ENCODE results near the gene ZNF681.
"Not testable (repeated sequence)": the region's sequence is repeated elsewhere in the genome, so short reads cannot be mapped to it uniquely, and the experiment has no call there.

ZNF681 gene

DNA sequence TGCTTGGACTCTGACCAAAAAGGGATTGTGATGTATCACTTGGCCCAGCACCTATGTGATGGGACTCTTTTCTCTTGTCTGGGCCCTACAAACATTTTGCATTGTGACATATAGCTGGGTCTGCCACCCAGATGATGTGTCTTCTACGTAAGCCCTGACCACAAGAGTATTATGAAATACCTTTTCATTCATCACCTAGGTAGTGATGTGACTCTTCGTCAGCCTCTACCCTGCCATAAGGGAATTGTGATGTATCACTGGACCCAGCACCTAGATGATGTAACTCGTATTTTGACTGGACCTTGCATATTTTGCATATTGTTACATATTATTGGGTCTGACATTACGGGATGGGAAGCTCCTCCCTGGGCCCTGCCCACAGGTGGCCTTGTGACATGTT, 29.7 kb upstream of the ZNF681 start:
- Histone ChIP-seq H3K9ac (ENCODE audit: low read length) (no peak overlapping the region), H3K27ac (ENCODE audit: low read depth, low read length) (no peak overlapping the region), H3K36me3 (ENCODE audit: insufficient read depth, low read length) (no peaks in the 10 kb centered on the region), H3K4me3 (ENCODE audit: low read depth in 1 of 2, low read length in 2 of 2) (no peak overlapping the region), H3K27me3 (ENCODE audit: control insufficient read depth in 1 of 2, insufficient read depth in 2 of 2, low read length in 2 of 2) (no peaks in the 10 kb centered on the region), H3K9me3 (ENCODE audit: low read length) (no peaks in the 10 kb centered on the region), H3K4me1 (ENCODE audit: insufficient read depth, low read length) (no peaks in the 10 kb centered on the region)

DNA sequence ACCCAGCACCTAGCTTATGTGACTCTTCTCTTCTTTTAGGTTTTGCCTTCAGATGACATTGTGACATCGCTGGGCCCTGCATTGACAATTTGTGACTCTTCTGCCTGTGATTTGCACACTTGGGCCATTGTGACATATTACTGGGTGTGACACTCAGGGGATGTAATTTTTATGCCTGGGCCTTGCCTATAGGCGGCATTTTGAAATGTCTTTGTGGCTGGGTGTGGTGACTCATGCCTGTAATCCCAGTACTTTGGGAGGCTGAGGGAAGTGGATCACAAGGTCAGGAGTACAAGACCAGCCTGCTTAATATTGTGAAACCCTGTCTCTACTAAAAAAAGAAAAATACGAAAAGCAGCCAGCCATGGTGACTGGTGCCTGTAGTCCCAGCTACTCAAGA, 28.4 kb upstream of the ZNF681 start:
- Histone ChIP-seq H3K36me3 (ENCODE audit: insufficient read depth, low read length) (no peaks in the 10 kb centered on the region), H3K9me3 (ENCODE audit: low read length) (no peaks in the 10 kb centered on the region), H3K27me3 (ENCODE audit: control insufficient read depth in 1 of 2, insufficient read depth in 2 of 2, low read length in 2 of 2) (no peaks in the 10 kb centered on the region), H3K9ac (ENCODE audit: low read length) (no peak overlapping the region), H3K4me3 (ENCODE audit: low read depth in 1 of 2, low read length in 2 of 2) (no peak overlapping the region), H3K27ac (ENCODE audit: low read depth, low read length) (no peak overlapping the region), H3K4me1 (ENCODE audit: insufficient read depth, low read length) (no peaks in the 10 kb centered on the region)

DNA sequence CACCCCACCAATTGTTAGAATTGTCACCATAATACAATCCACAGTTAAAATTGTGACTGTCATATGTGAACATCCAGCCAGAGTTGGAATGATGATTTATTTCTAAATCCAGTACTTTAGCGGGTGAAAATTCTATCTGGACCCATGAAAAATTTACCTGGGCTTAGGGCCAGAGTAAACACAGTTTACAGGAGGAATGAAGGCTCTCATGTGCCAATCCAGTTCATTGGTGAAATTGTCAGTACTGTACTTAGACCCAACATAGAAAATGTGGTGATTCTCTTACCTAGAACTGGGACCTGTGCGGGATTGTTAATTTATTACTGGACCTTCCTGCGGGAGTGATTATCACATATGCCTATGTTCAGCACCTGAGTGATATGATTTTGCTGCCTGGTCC, 27.3 kb upstream of the ZNF681 start:
- H3K36me3 ChIP-seq (ENCODE audit: insufficient read depth, low read length) = no peaks in the 10 kb centered on the region
- no peak overlapping the region for H3K27ac ChIP-seq (ENCODE audit: low read depth, low read length)
- no peaks in the 10 kb centered on the region for H3K27me3 ChIP-seq (ENCODE audit: control insufficient read depth in 1 of 2, insufficient read depth in 2 of 2, low read length in 2 of 2)
- no peaks in the 10 kb centered on the region for H3K9me3 ChIP-seq (ENCODE audit: low read length)
- no peak overlapping the region for H3K4me3 ChIP-seq (ENCODE audit: low read depth in 1 of 2, low read length in 2 of 2)
- no peaks in the 10 kb centered on the region for H3K4me1 ChIP-seq (ENCODE audit: insufficient read depth, low read length)
- H3K9ac ChIP-seq (ENCODE audit: low read length) = no peak overlapping the region

DNA sequence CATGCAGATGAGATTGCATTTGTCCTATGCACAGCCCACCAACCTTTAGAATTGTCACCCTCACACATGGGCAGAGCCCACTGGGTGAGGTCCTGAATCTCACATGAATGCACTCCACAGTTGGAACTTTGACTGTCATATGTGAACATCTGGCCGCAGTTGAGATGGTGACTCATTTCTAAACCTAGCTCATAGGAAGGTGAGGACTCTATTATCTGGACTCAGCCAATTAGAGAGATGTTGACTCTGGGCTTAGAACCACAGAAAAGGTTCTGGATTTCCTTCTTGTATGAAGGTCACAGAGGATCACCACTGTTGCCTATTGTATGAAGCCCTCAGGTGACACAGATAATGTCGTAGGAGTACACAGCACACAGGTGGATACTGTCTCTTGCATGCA, 25.6 kb upstream of the ZNF681 start:
- Histone ChIP-seq H3K4me1 (ENCODE audit: insufficient read depth, low read length) (no peaks in the 10 kb centered on the region), H3K9me3 (ENCODE audit: low read length) (no peaks in the 10 kb centered on the region), H3K9ac (ENCODE audit: low read length) (no peak overlapping the region), H3K36me3 (ENCODE audit: insufficient read depth, low read length) (no peaks in the 10 kb centered on the region), H3K4me3 (ENCODE audit: low read depth in 1 of 2, low read length in 2 of 2) (no peak overlapping the region), H3K27me3 (ENCODE audit: control insufficient read depth in 1 of 2, insufficient read depth in 2 of 2, low read length in 2 of 2) (no peaks in the 10 kb centered on the region), H3K27ac (ENCODE audit: low read depth, low read length) (no peak overlapping the region)

DNA sequence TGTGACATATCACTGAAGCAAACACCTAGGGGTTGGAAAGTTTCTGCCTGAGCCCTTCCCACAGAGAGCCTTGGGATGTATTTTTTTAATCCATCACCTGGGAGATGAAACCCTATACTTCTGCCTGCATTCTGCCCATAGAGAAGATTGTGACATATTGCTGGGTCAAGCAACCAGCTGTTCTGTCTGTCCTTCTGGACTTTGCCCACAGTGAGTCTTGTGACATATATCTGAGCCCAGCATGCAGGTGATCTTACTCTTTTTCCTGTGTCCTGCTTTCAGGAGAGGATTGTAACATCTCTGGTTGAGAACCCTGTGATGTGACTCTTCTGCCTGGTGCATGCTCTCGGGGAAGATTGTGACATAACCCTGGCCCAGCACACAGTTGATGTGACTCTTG, 24.9 kb upstream of the ZNF681 start:
- Histone ChIP-seq H3K27ac (ENCODE audit: low read depth, low read length) (no peak overlapping the region), H3K9ac (ENCODE audit: low read length) (no peak overlapping the region), H3K36me3 (ENCODE audit: insufficient read depth, low read length) (no peaks in the 10 kb centered on the region), H3K4me3 (ENCODE audit: low read depth in 1 of 2, low read length in 2 of 2) (no peak overlapping the region), H3K9me3 (ENCODE audit: low read length) (no peaks in the 10 kb centered on the region), H3K4me1 (ENCODE audit: insufficient read depth, low read length) (no peaks in the 10 kb centered on the region), H3K27me3 (ENCODE audit: control insufficient read depth in 1 of 2, insufficient read depth in 2 of 2, low read length in 2 of 2) (no peaks in the 10 kb centered on the region)

DNA sequence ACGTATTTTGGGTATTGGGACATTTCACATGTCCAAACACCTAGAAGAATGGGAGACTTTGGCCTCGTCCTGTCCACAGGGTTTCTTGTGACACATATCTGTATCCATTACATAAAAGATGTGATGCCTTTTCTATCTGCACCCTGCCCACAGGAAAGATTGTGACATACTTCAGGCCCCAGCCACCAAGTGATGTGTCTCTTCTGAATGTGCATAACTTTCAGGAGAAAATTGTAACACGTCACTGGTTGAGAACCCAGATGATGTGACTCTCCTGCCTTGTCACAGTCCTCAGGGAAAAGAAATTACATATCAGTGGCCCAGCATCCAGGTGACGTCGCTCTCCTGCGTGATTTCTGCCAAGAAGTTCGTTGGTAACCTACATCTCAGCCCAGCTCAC, 21.0 kb upstream of the ZNF681 start:
- Histone ChIP-seq H3K4me1 (ENCODE audit: insufficient read depth, low read length) (no peaks in the 10 kb centered on the region), H3K9ac (ENCODE audit: low read length) (no peak overlapping the region), H3K27ac (ENCODE audit: low read depth, low read length) (no peak overlapping the region), H3K36me3 (ENCODE audit: insufficient read depth, low read length) (no peaks in the 10 kb centered on the region), H3K9me3 (ENCODE audit: low read length) (no peaks in the 10 kb centered on the region), H3K4me3 (ENCODE audit: low read depth in 1 of 2, low read length in 2 of 2) (no peak overlapping the region), H3K27me3 (ENCODE audit: control insufficient read depth in 1 of 2, insufficient read depth in 2 of 2, low read length in 2 of 2) (no peaks in the 10 kb centered on the region)

DNA sequence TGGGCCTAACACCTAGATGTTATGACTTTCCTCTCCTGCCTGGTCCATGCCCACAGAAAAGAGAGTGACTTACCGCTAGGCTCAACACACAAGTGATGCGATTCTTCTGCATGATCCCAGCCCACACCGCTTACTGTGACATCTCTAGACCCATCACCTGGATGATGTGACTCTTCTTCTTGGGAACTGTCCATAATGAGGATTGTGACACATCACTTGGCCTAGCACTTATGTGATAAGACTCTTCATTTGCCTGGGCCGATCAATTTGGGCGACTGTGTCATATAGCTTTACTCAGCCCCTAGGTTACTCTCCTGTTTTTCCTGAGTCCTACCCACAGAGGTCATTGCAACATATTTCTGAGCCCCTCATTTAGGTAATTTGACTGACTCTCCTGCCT, 19.9 kb upstream of the ZNF681 start:
- Histone ChIP-seq H3K4me1 (ENCODE audit: insufficient read depth, low read length) (no peaks in the 10 kb centered on the region), H3K9ac (ENCODE audit: low read length) (no peak overlapping the region), H3K9me3 (ENCODE audit: low read length) (no peaks in the 10 kb centered on the region), H3K27me3 (ENCODE audit: control insufficient read depth in 1 of 2, insufficient read depth in 2 of 2, low read length in 2 of 2) (no peaks in the 10 kb centered on the region), H3K27ac (ENCODE audit: low read depth, low read length) (no peak overlapping the region), H3K4me3 (ENCODE audit: low read depth in 1 of 2, low read length in 2 of 2) (no peak overlapping the region), H3K36me3 (ENCODE audit: insufficient read depth, low read length) (no peaks in the 10 kb centered on the region)

DNA sequence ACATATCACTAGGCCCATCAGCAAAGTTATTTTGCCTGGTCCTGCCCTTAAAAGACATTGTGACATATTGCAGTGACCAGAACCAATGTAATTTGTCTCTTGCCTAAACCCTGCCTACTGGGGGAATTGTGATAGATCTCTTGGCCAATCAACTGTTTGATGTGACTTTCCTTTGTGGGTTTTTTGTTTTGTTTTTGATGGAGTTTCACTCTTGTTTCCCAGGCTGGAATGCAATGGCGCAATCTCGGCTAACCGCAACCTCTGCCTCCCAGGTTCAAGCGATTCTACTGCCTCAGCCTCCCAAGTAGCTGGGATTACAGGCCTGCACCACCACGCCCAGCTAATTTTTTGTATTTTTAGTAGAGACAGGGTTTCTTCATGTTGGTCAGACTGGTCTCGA, 19.3 kb upstream of the ZNF681 start:
- not testable (repeated sequence) for H3K27ac ChIP-seq (ENCODE audit: low read depth, low read length); H3K9me3 ChIP-seq (ENCODE audit: low read length); H3K4me3 ChIP-seq (ENCODE audit: low read depth in 1 of 2, low read length in 2 of 2); H3K9ac ChIP-seq (ENCODE audit: low read length); H3K4me1 ChIP-seq (ENCODE audit: insufficient read depth, low read length); H3K27me3 ChIP-seq (ENCODE audit: control insufficient read depth in 1 of 2, insufficient read depth in 2 of 2, low read length in 2 of 2); H3K36me3 ChIP-seq (ENCODE audit: insufficient read depth, low read length)

DNA sequence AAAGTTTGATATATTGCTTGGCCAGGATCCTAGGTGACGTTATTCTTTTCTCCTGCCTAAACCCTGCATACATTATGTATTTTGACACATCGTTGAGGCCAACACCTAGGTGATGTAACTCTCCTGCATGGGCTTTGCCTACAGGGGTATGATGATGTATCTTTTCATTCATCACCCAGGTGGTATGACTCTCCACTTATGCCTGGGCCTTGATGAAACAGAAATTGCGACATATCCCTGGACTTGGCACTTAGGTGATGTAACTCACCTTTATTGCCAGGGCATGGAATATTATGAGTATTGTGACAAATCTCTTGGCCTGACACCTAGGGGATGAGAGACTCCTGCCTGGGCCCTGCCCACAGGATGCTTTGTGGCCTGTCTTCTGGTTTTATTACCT, 18.5 kb upstream of the ZNF681 start:
- Histone ChIP-seq H3K9ac (ENCODE audit: low read length) (no peak overlapping the region), H3K27me3 (ENCODE audit: control insufficient read depth in 1 of 2, insufficient read depth in 2 of 2, low read length in 2 of 2) (no peaks in the 10 kb centered on the region), H3K4me1 (ENCODE audit: insufficient read depth, low read length) (no peaks in the 10 kb centered on the region), H3K27ac (ENCODE audit: low read depth, low read length) (no peak overlapping the region), H3K9me3 (ENCODE audit: low read length) (no peaks in the 10 kb centered on the region), H3K4me3 (ENCODE audit: low read depth in 1 of 2, low read length in 2 of 2) (no peak overlapping the region), H3K36me3 (ENCODE audit: insufficient read depth, low read length) (no peaks in the 10 kb centered on the region)

DNA sequence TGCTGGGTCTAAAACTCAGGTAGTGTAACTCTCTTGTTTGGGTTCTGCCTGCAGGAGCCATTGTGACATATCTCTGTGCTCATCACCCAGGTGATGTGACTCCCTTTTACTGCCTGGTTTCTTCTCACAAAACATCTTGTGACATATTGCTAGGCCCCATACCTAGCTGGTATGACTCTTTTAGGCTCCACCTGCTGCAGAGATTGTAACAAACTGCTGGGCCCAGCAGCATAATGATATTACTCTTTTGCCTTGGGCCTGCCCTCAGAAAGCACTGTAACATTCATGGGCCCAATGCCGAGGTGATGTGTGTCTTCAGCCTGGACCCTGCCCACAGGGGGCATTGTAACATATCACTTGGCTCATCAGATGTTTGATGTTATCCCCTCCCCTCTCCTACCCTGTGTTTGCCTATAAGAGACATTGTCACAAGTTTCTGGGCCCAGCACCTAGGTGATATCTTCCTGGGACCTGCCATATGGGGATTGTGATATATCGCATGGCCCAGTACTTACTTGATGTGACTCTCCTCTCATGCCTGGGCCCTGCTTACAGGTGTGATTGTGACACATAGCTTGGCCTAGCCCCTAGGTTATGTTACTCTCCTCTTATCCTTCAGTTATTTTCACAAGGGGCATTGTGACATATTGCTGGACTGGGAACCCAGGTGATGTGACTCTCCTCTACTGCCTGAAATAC, 18.0 kb upstream of the ZNF681 start:
- Histone ChIP-seq H3K27ac (ENCODE audit: low read depth, low read length) (no peak overlapping the region), H3K36me3 (ENCODE audit: insufficient read depth, low read length) (no peaks in the 10 kb centered on the region), H3K9ac (ENCODE audit: low read length) (no peak overlapping the region), H3K9me3 (ENCODE audit: low read length) (no peaks in the 10 kb centered on the region), H3K27me3 (ENCODE audit: control insufficient read depth in 1 of 2, insufficient read depth in 2 of 2, low read length in 2 of 2) (no peaks in the 10 kb centered on the region), H3K4me3 (ENCODE audit: low read depth in 1 of 2, low read length in 2 of 2) (no peak overlapping the region), H3K4me1 (ENCODE audit: insufficient read depth, low read length) (no peaks in the 10 kb centered on the region)

DNA sequence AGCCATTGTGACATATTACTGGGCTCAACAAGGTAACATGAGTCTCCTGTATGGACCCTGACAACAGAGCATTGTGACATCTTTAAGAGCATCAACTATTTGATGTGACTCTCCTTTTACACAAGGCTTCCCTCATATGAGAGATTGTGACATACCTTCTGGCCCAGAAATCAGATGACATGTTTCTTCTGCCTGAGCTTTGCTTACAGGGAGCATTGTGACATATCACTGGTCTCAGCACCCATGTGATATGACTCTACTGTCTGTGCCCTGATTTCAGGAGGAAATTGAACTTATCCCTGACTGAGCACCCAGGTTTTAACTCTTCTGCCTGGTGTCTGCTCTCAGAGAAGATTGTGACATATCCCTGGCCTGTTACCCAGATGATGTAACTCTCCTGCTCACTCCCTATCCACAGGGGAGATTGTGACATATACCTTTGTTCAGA, 15.9 kb upstream of the ZNF681 start:
- no peaks in the 10 kb centered on the region for H3K9me3 ChIP-seq (ENCODE audit: low read length)
- H3K4me1 ChIP-seq (ENCODE audit: insufficient read depth, low read length) = no peaks in the 10 kb centered on the region
- no peaks in the 10 kb centered on the region for H3K27me3 ChIP-seq (ENCODE audit: control insufficient read depth in 1 of 2, insufficient read depth in 2 of 2, low read length in 2 of 2)
- no peak overlapping the region for H3K27ac ChIP-seq (ENCODE audit: low read depth, low read length)
- H3K36me3 ChIP-seq (ENCODE audit: insufficient read depth, low read length) = no peaks in the 10 kb centered on the region
- no peak overlapping the region for H3K4me3 ChIP-seq (ENCODE audit: low read depth in 1 of 2, low read length in 2 of 2)
- H3K9ac ChIP-seq (ENCODE audit: low read length) = no peak overlapping the region

DNA sequence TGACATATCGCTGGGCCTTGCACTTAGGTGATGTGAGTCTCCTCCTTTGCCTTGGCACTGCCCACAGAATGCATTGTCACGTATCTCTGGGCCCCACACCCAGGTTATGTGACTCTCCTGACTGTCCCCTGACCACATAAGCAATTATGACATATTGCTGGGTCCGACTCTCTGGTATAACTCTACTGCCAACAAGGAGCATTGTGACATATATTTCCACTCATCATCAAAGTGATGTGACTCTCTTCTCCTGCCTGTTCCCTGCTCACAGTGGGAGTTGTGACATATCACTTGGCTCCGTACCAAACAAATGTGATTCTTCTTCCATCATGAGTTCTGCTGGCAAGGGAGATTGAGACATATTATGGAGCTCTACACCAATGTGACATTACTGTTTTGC, 15.4 kb upstream of the ZNF681 start:
- Histone ChIP-seq H3K27ac (ENCODE audit: low read depth, low read length) (no peak overlapping the region), H3K4me1 (ENCODE audit: insufficient read depth, low read length) (no peaks in the 10 kb centered on the region), H3K27me3 (ENCODE audit: control insufficient read depth in 1 of 2, insufficient read depth in 2 of 2, low read length in 2 of 2) (no peaks in the 10 kb centered on the region), H3K4me3 (ENCODE audit: low read depth in 1 of 2, low read length in 2 of 2) (no peak overlapping the region), H3K36me3 (ENCODE audit: insufficient read depth, low read length) (no peaks in the 10 kb centered on the region), H3K9ac (ENCODE audit: low read length) (no peak overlapping the region), H3K9me3 (ENCODE audit: low read length) (no peaks in the 10 kb centered on the region)

Measured in muscle layer of colon (tissue), 2 donors.